ENCODE data around the gene IGSF1.
"Not testable (repeated sequence)": the region's sequence is repeated elsewhere in the genome, so short reads cannot be mapped to it uniquely, and the experiment has no call there.

- not testable (repeated sequence) for TF ChIP-seq CTCF (IDR thresholded peaks at IDR 0.05; ENCODE audit: low read depth, low read length, poor library complexity, severe bottlenecking); EZH2phosphoT487 (IDR thresholded peaks at IDR 0.05; ENCODE audit: borderline replicate concordance, low read length)
Measured at GRCh38 chrX:131250984-131251738, 37.9 kb downstream of the IGSF1 start.

All from DOHH2 (cell line).